ENCODE measurements around the gene BTBD3.

- TF ChIP-seq CTCF (conservative IDR thresholded peaks at IDR 0.05; ENCODE audit: low read depth, low read length) (no peak), EZH2 (IDR thresholded peaks at IDR 0.05; ENCODE audit: low read length, unreplicated experiment) (no peak), EZH2phosphoT487 (IDR thresholded peaks at IDR 0.05; ENCODE audit: borderline replicate concordance, low read length) (no peak)
Observed at GRCh38 chr20:11907621-11908020, 10.1 kb upstream of the BTBD3 start.
